ENCODE data around the gene PLD4.
"Not testable (repeated sequence)": the region's sequence is repeated elsewhere in the genome, so short reads cannot be mapped to it uniquely, and the experiment has no call there.

Gene PLD4

DNA sequence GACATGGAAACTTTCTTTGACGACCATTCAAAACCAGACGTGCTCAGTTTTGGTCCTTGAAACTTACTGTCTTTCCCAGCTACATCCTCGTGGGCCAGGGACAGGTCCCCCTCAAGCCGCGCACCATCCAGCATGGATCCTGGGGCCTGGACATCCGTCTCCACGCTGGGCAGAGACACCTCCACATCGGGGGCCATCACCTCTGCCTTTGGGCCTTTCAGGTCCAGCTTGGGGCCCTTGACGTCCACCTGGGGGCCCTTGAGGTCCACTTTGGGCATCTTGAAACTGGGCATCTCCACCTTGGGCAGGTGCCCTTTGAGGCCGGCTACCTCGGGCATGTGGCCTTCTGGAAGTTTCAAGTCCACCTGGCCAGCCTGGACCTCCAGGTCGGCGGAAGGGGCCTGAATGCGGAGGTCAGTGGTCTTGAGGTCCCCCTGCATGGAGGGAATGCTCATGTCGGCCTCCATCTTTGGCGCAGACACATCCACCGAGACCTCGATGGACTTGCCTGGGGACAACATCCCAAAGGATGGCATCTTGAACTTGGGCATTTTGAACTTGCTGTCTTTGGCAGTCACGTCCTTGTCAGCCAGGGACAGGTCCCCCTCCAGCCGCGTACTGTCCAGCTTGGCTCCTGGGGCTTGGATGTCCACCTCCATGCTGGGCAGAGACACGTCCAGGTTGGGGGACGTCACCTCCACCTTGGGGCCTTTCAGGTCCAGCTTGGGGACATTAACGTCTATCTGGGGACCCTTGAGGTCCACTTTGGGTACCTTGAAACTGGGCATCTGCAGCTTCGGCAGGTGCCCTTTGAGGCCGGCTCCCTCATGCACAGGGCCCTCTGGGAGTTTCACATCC, 17.1 kb downstream of the PLD4 start:
- DNase-seq (ENCODE audit: low read depth): no peak
- in situ Hi-C loops (cut with HindIII; ENCODE audit: low sequenced_read_pairs): no loop called here
- H3K4me3 ChIP-seq (ENCODE audit: low read depth, low read length): no peak overlapping the region
- TF ChIP-seq, protein P1, sequence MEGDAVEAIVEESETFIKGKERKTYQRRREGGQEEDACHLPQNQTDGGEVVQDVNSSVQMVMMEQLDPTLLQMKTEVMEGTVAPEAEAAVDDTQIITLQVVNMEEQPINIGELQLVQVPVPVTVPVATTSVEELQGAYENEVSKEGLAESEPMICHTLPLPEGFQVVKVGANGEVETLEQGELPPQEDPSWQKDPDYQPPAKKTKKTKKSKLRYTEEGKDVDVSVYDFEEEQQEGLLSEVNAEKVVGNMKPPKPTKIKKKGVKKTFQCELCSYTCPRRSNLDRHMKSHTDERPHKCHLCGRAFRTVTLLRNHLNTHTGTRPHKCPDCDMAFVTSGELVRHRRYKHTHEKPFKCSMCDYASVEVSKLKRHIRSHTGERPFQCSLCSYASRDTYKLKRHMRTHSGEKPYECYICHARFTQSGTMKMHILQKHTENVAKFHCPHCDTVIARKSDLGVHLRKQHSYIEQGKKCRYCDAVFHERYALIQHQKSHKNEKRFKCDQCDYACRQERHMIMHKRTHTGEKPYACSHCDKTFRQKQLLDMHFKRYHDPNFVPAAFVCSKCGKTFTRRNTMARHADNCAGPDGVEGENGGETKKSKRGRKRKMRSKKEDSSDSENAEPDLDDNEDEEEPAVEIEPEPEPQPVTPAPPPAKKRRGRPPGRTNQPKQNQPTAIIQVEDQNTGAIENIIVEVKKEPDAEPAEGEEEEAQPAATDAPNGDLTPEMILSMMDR (IDR thresholded peaks at IDR 0.05; ENCODE audit: low read depth, low read length, missing control alignments): no peak

DNA sequence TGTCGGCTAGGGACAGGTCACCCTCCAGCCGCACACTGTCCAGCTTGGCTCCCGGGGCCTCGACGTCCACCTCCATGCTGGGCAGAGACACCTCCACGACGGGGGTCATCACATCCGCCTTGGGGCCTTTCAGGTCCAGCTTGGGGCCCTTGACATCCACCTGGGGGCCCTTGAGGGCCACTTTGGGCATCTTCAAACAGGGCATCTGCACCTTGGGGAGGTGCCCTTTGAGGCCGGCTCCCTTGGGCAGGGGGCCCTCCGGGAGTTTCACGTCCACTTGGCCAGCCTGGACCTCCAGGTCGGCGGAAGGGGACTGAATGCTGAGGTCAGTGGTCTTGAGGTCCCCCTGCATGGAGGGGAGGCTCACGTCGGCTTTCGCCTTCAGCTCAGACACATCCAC, 17.9 kb downstream of the PLD4 start:
- no peak for DNase-seq (ENCODE audit: low read depth)
- in situ Hi-C loops (cut with HindIII; ENCODE audit: low sequenced_read_pairs): no loop called here
- TF ChIP-seq, protein P1 (IDR thresholded peaks at IDR 0.05; ENCODE audit: low read depth, low read length, missing control alignments): no peak
- H3K4me3 ChIP-seq (ENCODE audit: low read depth, low read length): no peak overlapping the region

DNA sequence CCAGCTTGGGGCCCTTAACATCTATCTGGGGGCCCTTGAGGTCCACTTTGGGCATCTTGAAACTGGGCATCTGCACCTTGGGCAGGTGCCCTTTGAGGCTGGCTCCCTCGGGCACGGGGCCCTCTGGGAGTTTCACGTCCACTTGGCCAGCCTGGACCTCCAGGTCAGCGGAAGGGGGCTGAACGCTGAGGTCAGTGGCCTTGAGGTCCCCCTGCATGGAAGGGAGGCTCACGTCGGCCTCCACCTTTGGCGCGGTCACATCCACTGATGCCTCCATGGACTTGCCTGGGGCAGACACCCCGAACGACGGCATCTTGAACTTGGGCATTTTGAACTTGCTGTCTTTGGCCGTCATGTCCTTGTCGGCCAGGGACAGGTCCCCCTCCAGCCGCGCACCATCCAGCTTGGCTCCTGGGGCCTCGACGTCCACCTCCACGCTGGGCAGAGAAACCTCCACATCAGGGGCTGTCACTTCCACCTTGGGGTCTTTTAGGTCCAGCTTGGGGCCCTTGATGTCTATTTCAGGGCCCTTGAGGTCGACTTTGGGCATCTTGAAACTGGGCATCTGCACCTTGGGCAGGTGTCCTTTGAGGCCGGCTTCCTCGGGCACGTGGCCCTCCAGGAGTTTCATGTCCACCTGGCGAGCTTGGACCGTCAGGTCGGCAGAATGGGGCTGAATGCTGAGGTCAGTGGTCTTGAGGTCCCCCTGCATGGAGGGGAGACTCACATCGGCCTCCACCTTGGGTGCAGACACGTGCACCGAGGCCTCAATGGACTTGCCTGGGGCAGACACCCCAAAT, 18.7 kb downstream of the PLD4 start:
- DNase-seq (ENCODE audit: low read depth); in situ Hi-C loops (cut with HindIII; ENCODE audit: low sequenced_read_pairs); H3K4me3 ChIP-seq (ENCODE audit: low read depth, low read length): not testable (repeated sequence)

DNA sequence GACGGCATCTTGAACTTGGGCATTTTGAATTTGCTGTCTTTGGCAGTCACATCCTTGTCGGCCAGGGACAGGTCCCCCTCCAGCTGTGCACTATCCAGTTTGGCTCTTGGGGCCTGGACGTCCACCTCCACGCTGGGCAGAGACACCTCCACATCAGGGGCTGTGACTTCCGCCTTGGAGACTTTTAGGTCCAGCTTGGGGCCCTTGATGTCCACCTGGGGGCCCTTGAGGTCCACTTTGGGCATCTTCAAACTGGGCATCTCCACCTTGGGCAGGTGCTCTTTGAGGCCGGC, 19.3 kb downstream of the PLD4 start:
- DNase-seq (ENCODE audit: low read depth); H3K4me3 ChIP-seq (ENCODE audit: low read depth, low read length); in situ Hi-C loops (cut with HindIII; ENCODE audit: low sequenced_read_pairs): not testable (repeated sequence)

DNA sequence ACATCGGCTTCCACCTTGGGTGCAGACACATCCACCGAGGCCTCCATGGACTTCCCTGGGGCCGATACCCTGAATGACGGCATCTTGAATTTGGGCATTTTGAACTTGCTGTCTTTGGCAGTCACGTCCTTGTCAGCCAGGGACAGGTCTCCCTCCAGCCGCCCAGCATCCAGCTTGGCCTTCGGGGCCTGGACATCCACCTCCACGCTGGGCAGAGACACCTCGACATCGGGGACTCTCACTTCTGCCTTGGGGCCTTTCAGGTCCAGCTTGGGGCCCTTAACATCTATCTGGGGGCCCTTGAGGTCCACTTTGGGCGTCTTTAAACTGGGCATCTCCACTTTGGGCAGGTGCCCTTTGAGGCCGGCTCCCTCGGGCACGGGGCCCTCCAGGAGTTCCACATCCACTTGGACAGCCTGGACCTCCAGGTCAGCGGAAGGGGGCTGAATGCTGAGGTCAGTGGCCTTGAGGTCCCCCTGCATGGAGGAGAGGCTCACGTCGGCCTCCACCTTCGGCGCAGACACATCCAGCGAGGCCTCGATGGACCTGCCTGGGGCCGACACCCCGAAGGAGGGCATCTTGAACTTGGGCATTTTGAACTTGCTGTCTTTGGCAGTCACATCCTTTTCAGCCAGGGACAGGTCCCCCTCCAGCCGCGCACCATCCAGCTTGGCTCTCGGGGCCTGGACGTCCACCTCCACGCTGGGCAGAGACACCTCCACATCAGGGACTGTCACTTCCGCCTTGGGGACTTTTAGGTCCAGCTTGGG, 19.9 kb downstream of the PLD4 start:
- H3K4me3 ChIP-seq (ENCODE audit: low read depth, low read length); in situ Hi-C loops (cut with HindIII; ENCODE audit: low sequenced_read_pairs); DNase-seq (ENCODE audit: low read depth): not testable (repeated sequence)

DNA sequence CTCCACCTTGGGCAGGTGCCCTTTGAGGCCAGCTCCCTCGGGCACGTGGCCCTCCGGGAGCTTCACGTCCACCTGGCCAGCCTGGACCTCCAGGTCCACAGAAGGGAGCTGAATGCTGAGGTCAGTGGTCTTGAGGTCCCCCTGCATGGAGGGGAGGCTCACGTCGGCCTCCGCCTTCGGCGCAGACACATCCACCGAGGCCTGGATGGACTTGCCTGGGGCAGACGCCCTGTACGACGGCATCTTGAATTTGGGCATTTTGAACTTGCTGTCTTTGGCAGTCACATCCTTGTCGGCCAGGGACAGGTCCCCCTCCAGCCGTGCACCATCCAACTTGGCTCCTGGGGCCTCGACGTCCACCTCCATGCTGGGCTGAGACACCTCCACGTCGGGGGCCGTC, 20.6 kb downstream of the PLD4 start:
- in situ Hi-C loops (cut with HindIII; ENCODE audit: low sequenced_read_pairs); DNase-seq (ENCODE audit: low read depth): not testable (repeated sequence)

DNA sequence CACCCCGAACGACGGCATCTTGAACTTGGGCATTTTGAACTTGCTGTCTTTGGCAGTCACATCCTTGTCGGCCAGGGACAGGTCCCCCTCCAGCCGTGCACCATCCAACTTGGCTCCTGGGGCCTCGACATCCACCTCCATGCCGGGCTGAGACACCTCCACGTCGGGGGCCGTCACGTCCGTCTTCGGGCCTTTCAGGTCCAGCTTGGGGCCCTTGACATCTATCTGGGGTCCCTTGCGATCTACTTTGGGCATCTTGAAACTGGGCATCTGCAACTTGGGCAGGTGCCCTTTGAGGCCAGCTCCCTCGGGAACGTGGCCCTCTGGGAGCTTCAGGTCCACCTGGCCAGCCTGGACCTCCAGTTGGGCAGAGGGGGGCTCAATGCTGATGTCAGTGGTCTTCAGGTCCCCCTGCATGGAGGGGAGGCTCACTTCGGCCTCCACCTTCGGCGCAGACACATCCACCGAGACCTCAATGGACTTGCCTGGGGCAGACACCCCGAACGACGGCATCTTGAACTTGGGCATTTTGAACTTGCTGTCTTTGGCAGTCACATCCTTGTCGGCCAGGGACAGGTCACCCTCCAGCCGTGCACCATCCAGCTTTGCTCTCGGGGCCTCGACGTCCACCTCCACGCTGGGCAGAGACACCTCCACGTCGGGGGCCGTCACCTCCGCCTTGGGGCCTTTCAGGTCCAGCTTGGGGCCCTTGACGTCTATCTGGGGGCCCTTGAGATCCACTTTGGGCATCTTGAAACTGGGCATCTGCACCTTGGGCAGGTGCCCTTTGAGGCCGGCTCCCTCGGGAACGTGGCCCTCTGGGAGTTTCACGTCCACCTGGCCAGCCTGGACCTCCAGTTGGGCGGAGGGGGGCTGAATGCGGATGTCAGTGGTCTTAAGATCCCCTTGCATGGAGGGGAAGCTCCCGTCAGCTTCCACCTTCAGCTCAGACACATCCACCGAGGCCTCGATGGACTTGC, 21.6 kb downstream of the PLD4 start:
- in situ Hi-C loops (cut with HindIII; ENCODE audit: low sequenced_read_pairs); DNase-seq (ENCODE audit: low read depth): not testable (repeated sequence)

More for the DNA sequence above, 20.6 kb downstream of the PLD4 start:
- H3K4me3 ChIP-seq (ENCODE audit: low read depth, low read length): not testable (repeated sequence)

DNA sequence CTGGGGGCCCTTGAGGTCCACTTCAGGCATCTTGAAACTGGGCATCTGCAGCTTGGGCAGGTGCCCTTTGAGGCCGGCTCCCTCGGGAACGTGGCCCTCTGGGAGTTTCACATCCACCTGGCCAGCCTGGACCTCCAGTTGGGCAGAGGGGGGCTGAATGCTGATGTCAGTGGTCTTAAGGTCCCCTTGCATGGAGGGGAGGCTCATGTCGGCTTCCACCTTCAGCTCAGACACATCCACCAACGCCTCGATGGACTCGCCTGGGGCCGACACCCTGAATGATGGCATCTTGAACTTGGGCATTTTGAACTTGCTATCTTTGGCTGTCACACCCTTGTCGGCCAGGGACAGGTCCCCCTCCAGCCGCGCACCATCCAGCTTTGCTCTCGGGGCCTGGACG, 22.5 kb downstream of the PLD4 start:
- DNase-seq (ENCODE audit: low read depth); in situ Hi-C loops (cut with HindIII; ENCODE audit: low sequenced_read_pairs): not testable (repeated sequence)

More for the DNA sequence above, 21.6 kb downstream of the PLD4 start:
- not testable (repeated sequence) for H3K4me3 ChIP-seq (ENCODE audit: low read depth, low read length)

DNA sequence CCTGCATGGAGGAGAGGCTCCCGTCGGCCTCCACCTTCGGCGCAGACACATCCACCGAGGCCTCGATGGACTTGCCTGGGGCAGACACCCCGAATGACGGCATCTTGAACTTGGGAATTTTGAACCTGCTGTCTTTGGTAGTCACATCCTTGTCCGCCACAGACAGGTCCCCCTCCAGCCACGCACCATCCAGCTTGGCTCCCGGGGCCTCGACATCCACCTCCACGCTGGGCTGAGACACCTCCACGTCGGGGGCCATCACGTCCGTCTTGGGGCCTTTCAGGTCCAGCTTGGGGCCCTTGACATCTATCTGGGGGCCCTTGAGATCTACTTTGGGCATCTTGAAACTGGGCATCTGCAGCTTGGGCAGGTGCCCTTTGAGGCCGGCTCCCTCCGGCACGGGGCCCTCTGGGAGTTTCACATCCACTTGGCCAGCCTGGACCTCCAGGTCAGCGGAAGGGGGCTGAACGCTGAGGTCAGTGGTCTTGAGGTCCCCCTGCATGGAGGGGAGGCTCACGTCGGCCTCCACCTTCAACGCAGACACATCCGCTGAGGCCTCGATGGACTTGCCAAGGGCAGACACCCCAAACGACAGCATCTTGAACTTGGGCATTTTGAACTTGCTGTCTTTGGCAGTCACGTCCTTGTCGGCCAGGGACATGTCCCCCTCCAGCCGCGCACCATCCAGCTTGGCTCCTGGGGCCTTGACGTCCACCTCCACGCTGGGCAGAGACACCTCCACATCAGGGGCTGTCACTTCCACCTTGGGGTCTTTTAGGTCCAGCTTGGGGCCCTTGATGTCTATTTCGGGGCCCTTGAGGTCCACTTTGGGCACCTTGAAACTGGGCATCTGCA, 23.4 kb downstream of the PLD4 start:
- DNase-seq (ENCODE audit: low read depth); H3K4me3 ChIP-seq (ENCODE audit: low read depth, low read length); in situ Hi-C loops (cut with HindIII; ENCODE audit: low sequenced_read_pairs): not testable (repeated sequence)

More for the DNA sequence above, 22.5 kb downstream of the PLD4 start:
- H3K4me3 ChIP-seq (ENCODE audit: low read depth, low read length): not testable (repeated sequence)

Data from astrocyte of the cerebellum (primary cell).